GF-D8 (cell line): ENCODE data around the gene ADAMTS17.

Source experiments
- DNase-seq: peaks from one replicate; lab custom pipeline; 2025; lab: John Stamatoyannopoulos, UW

ADAMTS17 gene

DNA sequence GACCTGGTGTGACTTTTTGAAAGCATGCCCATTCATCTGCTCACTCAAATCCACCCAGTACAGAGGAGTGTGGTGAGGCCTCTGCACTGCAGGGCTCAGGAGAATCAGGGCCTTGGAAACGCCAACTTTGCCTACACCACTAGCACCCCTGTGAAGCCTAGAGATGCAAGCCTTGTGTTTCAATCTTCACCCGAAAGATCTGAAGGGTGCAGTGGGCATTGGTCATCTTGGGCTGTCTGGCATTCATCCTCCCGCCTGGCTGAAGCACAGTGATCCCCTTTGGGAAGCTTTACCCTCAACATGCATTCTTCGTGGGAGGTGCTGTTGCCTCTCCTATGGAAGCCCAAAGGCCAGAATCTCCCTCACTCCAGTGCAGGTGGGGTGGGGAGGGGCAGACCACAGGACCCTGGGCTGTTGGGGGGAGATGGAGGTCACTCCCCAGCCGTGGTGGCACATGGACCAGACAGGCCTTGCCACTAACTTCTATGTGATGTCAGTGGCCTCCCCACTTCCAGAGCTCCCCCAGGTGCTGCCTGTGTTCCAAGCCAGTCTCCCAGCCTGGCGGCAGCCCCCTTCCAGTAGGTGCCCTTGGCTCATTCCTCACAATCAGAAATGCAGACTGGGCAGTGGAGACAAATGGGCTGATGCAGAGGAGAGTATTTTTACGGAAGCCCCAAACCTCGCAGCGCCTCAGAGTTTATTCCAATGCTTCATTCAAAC lies 92.5 kb downstream of the ADAMTS17 start:
- no peak for DNase-seq

DNA sequence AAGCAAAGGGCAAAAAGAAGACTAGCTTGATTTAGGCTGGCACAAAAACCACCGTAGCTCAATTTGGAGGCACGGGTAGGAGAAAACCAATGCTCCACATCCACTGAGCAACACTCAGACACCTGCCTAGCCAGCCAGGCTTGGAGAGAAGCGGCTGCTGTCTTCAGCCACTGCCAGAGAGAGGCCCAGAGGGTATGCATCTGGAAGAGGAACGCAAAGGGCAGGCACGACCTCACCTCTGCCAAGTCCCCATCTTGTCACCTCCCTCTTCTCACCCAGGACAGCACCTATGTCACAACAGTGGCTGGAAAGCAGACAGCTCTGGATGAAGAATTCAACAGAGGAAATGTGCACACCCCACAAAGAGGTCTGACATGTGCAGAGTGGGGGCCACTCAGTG lies 93.5 kb downstream of the ADAMTS17 start:
- DNase-seq, result no peak

DNA sequence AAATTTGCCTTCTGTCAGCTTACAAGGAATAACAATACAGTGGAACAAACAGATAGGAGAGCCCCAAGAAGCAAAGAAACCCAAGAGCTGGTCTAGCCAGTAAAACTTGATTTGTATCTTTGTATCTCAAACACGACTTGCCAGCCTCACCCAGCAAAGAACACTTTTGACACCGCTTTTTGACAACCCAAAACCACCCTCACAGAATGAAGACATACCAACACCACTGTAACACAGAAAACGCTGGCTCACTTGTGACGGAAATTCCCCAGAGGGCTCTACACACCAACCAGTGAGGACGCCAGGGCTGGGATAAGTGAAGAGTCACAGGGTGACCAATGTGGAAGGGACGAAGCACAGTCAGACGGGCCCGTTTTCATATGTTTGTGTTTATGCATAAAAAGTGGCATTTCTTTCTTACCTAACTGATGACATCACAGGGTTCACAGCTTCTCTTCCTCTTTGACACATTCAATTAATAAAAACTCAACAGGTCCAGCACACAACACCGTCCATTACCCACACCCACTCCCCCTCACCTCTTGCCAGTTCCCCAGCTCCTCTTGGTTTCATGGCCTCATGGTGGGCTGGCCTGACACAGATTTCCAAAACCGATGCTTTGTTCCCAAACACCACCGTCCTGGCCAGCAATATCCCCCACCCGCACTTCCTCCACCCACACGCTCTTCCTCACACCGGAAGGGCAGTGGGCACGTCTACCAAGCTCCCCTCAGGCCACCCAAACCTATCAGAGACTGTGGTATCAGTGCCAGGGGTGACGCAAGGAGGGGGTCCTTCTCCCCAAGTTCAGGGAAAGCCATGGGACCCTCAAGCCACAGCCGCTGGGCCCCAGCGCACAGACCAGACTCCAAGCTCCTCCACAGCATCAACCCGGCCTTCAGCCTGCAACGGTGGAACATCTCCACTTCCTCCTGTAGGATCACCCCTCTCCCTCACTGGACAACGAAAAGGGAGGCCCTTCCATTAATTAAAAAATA lies 94.2 kb downstream of the ADAMTS17 start:
- DNase-seq, result no peak

DNA sequence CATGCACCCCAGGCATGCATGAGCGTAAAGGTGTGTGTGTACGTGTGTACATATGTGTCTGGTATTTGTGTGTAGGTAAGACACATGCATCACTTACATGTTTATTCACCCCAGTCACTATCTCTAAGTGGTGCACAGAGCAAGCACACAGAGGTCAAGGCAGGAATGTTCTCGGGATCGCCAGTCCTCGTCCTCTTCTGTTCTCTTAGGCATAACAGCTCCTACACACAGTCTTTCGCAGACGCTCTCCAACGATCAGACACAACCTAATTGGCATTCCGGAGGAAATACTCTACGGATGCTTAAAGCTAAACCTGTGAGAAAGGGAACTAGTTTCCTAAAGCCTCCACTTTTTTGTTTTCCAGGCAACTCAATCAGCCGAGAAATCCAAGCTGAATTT lies 95.9 kb downstream of the ADAMTS17 start:
- no peak for DNase-seq

DNA sequence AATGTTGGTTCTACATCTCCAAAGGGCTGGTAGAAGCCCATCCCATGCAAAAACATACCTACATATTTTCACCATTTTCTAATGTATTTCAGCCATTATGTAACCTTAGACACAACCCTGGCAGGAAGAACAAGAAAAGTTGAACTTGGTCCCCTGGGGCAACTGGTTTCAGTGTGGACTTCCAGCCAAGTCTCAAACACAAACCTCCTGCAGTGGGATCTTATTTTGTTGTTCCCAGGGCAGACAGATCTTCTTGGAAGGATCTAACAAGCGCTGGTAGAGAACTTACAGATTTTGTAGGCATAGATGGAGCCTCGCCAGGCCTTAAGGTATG lies 96.3 kb downstream of the ADAMTS17 start:
- no peak for DNase-seq

DNA sequence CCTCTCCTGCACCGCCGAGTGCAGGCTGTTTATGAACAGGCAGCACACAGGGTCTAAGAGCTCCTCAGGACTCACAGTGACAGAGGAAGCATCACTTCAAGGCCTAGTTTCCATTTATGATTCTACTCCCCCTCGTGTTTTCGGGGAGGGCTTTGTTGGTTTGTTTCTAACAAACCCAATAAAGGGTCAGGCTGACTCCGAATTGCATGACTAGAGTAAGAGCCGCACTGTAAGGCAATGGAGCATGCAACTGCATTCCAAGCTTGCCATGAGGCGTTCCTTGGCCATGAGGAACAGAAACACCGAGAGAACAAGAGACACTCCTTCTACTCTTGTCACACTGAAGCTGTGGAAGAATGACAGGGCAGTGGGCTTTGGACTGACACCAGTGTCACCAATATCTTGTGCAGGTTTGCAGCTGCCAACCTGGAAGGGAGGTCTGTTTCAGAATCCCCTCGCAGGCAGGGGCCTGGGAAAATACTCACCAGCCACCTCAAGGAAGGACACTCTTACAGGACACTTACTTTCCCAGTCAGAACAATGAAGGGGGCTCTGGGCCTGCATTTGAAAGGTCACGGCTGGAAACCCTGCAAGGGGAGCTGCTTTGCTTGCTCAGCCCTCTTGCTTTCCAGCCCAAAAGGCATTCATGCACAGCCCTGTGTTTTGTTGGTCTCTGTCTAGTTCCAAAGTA lies 96.8 kb downstream of the ADAMTS17 start:
- no peak for DNase-seq

GRCh38 chr15:100242989-100243388 lies 98.8 kb downstream of the ADAMTS17 start:
- no peak for DNase-seq

GRCh38 chr15:100241572-100242482 lies 99.9 kb downstream of the ADAMTS17 start:
- DNase-seq, result no peak

- no peak for DNase-seq
These were observed 104.6 kb downstream of the ADAMTS17 start for GRCh38 chr15:100236981-100237720.

GRCh38 chr15:100235030-100235617 lies 106.7 kb downstream of the ADAMTS17 start:
- no peak for DNase-seq

GRCh38 chr15:100234158-100235029 lies 107.4 kb downstream of the ADAMTS17 start:
- no peak for DNase-seq

DNA sequence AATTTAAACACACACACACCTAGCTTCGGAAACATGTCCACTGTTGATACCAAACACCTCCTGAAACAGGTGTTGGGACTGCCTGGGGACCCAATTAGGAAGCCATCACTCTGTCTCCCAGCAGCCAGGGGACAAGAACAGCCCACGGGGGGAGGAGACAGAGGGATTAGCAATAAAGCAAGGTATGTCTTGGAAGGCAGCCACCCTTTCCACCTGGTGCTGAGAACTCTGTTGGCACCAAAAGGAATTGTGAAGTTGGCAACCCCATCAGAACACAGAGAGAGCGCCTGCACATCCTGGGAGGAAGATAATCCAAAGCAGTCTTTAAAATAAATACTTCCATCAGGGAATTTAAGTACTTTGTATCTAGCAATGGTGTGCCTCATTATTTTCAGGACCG lies 111.0 kb downstream of the ADAMTS17 start:
- no peak for DNase-seq

DNA sequence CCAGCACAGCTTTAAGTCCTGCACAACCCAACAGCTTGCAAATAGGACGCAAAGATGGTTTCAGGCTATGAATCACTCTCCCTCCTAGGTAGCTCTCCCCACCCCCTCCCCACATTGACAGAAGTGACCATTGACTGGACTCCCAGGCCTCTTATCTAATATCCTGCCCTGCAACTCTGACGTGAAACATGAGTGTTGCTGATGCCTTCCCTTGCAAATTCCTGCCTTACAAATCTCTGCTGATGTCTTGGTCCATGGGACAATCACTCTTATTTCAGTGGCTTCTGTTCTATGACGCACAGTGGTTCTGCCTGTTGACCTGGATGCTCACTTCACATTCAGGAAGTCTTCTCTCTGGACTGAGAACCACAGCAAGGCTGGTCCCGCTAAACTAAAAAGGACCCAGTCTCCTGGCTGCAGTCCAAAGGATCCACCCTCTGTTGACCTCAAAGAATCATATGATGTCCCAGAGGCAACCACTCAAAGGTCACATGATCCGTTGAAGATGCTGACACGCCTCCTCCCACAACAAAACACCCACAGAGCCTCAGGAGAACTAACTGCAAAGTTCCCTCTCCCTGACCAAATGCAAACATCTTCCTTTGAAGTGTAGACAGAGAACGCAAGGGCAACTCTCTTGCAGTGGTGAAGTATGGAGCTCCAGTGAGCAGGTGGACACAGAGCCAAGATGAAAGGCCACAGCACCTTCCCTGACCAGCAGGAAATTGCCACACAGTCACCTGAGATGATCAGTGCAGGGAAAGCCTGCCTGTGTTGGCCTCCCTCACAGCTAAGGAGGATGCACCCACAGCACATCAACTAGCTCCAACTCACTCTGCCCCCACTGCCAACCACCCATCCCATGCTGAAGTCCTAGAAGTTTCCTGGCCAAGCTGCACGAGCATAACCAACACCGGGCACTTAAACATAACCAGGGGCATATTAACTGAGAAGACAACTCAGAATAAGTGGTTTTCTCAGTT lies 112.3 kb downstream of the ADAMTS17 start:
- no peak for DNase-seq

GRCh38 chr15:100227781-100228180 lies 114.0 kb downstream of the ADAMTS17 start:
- no peak for DNase-seq

DNA sequence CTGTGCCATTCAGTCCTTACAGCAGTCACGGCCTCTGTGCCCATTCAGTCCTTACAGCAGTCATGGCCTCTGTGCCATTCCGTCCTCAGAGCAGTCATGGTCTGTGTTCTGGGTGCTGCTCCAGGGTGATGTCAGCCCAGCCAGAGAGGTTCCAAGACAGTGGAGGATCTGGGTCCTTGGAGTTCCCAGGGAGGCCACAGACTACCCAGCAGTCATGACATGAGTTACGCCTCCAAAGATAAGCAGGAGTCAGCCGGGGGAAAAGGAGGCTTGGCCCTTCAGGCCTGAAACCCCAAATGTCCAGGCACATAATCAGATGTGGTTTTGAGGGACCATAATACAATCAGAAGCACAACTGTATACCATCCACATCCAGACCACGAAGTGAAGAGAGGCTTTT lies 115.7 kb downstream of the ADAMTS17 start:
- no peak for DNase-seq

DNA sequence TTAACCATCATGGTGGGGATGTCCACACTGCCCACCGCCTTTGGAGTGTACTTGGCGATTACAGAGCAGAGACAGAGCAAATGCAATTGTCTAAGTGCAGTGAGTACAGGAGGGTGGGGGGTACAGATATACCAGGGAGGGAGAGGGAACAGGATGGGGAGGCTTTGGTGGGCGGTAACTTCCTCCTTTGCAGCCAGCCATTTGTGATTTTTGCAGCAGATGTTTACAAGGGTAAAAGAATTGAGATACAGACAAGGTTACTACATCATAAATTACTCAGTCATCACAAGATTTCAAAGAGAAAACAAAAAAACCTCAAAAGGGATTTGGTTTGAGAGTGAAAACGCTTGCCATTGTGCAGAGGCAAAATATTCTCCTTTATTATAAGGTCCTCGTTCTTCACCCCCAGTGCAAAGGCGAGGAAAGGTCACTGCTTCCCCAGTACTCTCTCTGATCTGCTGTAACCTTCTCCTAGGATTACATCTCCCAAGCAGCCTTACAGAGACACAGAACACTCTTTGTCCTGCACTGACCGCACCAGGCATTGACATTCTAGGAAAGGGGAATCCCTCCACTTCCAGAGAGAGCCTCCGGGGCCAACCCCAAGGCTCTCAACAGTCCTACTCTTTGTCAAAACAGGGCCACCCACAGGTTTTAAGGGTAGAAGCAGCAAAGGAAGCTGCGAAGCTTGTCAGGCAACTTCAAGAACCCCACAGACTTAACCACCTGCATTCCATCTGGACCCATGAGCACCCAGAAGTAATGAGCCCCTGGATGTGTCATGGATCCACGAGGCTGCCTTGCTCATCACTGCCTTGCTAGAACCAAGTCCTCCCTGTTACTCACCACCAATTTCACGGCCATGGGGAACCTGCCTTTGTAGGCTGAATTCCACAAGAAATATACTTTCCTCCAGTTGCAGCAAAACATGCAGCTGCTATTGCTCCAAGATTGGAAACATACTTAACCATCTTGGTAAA lies 117.3 kb downstream of the ADAMTS17 start:
- DNase-seq, result no peak

DNA sequence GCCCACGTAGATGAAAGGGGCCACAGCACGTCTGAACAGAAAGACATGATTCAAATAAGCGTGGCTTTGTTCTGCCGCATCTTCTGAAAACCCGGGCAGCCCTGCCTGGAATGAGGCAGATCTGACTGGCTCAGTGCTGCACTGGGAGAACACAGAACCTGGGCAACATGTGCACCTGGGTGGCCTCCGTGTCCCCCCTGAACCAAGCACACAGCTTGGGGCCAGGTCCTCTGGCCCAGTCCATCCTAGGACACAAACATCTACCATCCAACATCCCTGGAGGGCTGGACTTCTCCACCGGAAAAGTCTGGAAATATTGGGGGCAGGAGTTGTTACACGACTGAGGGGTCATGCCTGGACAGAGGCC lies 119.4 kb downstream of the ADAMTS17 start:
- DNase-seq, result no peak
